GM21390 (cell line): ENCODE measurements around the gene NRK.
"Not testable (repeated sequence)": the region's sequence is repeated elsewhere in the genome, so short reads cannot be mapped to it uniquely, and the experiment has no call there.

ENCODE experiments used
- ATAC-seq: cut with Tn5 transposase; IDR thresholded peaks from one replicate; pipeline ENCODE4 v1.9.1; 2021; ENCODE audit not compliant: unreplicated experiment

Gene NRK

GRCh38 chrX:105876658-105877057 lies 54.3 kb downstream of the NRK start:
- no peak for ATAC-seq

- ATAC-seq: no peak
Observed at GRCh38 chrX:105880491-105880890, 58.2 kb downstream of the NRK start.

- ATAC-seq: no peak
Observed at GRCh38 chrX:105882581-105883275, 60.4 kb downstream of the NRK start.

- no peak for ATAC-seq
Observed at GRCh38 chrX:105894721-105895120, 72.4 kb downstream of the NRK start.

- no peak for ATAC-seq
Observed at GRCh38 chrX:105909576-105909975, 87.2 kb downstream of the NRK start.

GRCh38 chrX:105910563-105911105 lies 88.3 kb downstream of the NRK start:
- ATAC-seq: no peak

- ATAC-seq: no peak
Observed at GRCh38 chrX:105945266-105945665, 122.9 kb downstream of the NRK start.

- ATAC-seq: no peak
Observed at GRCh38 chrX:105969487-105969886, 147.1 kb downstream of the NRK start.

- no peak for ATAC-seq
Observed at GRCh38 chrX:105972690-105973386, 150.5 kb downstream of the NRK start.

GRCh38 chrX:105973387-105973739 lies 151.0 kb downstream of the NRK start:
- ATAC-seq: no peak

GRCh38 chrX:105975382-105975781 lies 153.0 kb downstream of the NRK start:
- no peak for ATAC-seq

- no peak for ATAC-seq
Observed at GRCh38 chrX:105981772-105982485, 159.6 kb downstream of the NRK start.

- ATAC-seq: not testable (repeated sequence)
Observed at GRCh38 chrX:105988487-105988886, 166.1 kb downstream of the NRK start.

- ATAC-seq: no peak
Observed at GRCh38 chrX:105999294-105999693, 177.0 kb downstream of the NRK start.

- no peak for ATAC-seq
Observed at GRCh38 chrX:106000203-106000602, 177.9 kb downstream of the NRK start.

- ATAC-seq: not testable (repeated sequence)
Observed at GRCh38 chrX:106000609-106001008, 178.3 kb downstream of the NRK start.

- ATAC-seq: no peak
Observed at GRCh38 chrX:106005684-106006083, 183.3 kb downstream of the NRK start.

- ATAC-seq: no peak
Observed at GRCh38 chrX:106007815-106008214, 185.5 kb downstream of the NRK start.
